ENCODE data around the gene E2F4.

GRCh38 chr16:67243481-67243880 is 51.5 kb downstream of the E2F4 start:
- TF ChIP-seq, protein P1, sequence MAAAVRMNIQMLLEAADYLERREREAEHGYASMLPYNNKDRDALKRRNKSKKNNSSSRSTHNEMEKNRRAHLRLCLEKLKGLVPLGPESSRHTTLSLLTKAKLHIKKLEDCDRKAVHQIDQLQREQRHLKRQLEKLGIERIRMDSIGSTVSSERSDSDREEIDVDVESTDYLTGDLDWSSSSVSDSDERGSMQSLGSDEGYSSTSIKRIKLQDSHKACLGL (CRISPR knock-in tag; IDR thresholded peaks at IDR 0.05; ENCODE audit: borderline replicate concordance, poor library complexity, severe bottlenecking), result no peak
- no peak for TF ChIP-seq ZNF274 (IDR thresholded peaks at IDR 0.05; ENCODE audit: borderline replicate concordance, low read depth, low read length)
- TF ChIP-seq KLF13 (tag; IDR thresholded peaks at IDR 0.05; ENCODE audit: borderline replicate concordance, low read depth), result no peak
- TF ChIP-seq SAFB2 (IDR thresholded peaks at IDR 0.05; ENCODE audit: borderline replicate concordance, low read depth, low read length, severe bottlenecking), result no peak
- TF ChIP-seq AFF1 (IDR thresholded peaks at IDR 0.05; ENCODE audit: low read depth in 1 of 2, partially characterized antibody in 2 of 2), result no peak
- no peak for TF ChIP-seq POLR2AphosphoS5 (IDR thresholded peaks at IDR 0.05; ENCODE audit: control insufficient read depth, insufficient read depth, low read depth, low read length)
- no peak for TF ChIP-seq HOMEZ (CRISPR knock-in tag; IDR thresholded peaks at IDR 0.05)
- TF ChIP-seq, protein P2, sequence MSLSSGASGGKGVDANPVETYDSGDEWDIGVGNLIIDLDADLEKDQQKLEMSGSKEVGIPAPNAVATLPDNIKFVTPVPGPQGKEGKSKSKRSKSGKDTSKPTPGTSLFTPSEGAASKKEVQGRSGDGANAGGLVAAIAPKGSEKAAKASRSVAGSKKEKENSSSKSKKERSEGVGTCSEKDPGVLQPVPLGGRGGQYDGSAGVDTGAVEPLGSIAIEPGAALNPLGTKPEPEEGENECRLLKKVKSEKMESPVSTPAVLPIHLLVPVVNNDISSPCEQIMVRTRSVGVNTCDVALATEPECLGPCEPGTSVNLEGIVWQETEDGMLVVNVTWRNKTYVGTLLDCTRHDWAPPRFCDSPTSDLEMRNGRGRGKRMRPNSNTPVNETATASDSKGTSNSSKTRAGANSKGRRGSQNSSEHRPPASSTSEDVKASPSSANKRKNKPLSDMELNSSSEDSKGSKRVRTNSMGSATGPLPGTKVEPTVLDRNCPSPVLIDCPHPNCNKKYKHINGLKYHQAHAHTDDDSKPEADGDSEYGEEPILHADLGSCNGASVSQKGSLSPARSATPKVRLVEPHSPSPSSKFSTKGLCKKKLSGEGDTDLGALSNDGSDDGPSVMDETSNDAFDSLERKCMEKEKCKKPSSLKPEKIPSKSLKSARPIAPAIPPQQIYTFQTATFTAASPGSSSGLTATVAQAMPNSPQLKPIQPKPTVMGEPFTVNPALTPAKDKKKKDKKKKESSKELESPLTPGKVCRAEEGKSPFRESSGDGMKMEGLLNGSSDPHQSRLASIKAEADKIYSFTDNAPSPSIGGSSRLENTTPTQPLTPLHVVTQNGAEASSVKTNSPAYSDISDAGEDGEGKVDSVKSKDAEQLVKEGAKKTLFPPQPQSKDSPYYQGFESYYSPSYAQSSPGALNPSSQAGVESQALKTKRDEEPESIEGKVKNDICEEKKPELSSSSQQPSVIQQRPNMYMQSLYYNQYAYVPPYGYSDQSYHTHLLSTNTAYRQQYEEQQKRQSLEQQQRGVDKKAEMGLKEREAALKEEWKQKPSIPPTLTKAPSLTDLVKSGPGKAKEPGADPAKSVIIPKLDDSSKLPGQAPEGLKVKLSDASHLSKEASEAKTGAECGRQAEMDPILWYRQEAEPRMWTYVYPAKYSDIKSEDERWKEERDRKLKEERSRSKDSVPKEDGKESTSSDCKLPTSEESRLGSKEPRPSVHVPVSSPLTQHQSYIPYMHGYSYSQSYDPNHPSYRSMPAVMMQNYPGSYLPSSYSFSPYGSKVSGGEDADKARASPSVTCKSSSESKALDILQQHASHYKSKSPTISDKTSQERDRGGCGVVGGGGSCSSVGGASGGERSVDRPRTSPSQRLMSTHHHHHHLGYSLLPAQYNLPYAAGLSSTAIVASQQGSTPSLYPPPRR (CRISPR knock-in tag; IDR thresholded peaks at IDR 0.05; ENCODE audit: borderline replicate concordance), result no peak
- TF ChIP-seq, protein P3, sequence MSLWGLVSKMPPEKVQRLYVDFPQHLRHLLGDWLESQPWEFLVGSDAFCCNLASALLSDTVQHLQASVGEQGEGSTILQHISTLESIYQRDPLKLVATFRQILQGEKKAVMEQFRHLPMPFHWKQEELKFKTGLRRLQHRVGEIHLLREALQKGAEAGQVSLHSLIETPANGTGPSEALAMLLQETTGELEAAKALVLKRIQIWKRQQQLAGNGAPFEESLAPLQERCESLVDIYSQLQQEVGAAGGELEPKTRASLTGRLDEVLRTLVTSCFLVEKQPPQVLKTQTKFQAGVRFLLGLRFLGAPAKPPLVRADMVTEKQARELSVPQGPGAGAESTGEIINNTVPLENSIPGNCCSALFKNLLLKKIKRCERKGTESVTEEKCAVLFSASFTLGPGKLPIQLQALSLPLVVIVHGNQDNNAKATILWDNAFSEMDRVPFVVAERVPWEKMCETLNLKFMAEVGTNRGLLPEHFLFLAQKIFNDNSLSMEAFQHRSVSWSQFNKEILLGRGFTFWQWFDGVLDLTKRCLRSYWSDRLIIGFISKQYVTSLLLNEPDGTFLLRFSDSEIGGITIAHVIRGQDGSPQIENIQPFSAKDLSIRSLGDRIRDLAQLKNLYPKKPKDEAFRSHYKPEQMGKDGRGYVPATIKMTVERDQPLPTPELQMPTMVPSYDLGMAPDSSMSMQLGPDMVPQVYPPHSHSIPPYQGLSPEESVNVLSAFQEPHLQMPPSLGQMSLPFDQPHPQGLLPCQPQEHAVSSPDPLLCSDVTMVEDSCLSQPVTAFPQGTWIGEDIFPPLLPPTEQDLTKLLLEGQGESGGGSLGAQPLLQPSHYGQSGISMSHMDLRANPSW (CRISPR knock-in tag; IDR thresholded peaks at IDR 0.05), result no peak
- no peak for TF ChIP-seq CTCF (IDR thresholded peaks at IDR 0.05 in 2 of 3, conservative IDR thresholded peaks at IDR 0.05 in 1 of 3; ENCODE audit: insufficient read depth in 2 of 3, low read depth in 1 of 3, low read length in 3 of 3)
- TF ChIP-seq TFE3 (CRISPR knock-in tag; IDR thresholded peaks at IDR 0.05), result no peak
- TF ChIP-seq ZC3H11A (IDR thresholded peaks at IDR 0.05; ENCODE audit: low read depth, low read length), result no peak
- no peak for TF ChIP-seq RCOR1 (IDR thresholded peaks at IDR 0.05; ENCODE audit: borderline replicate concordance in 1 of 2, low read depth in 2 of 2, low read length in 2 of 2)
- TF ChIP-seq DACH1 (IDR thresholded peaks at IDR 0.05; ENCODE audit: partially characterized antibody), result no peak
